ENCODE data around the gene RNF128.
"Not testable (repeated sequence)": the region's sequence is repeated elsewhere in the genome, so short reads cannot be mapped to it uniquely, and the experiment has no call there.

GRCh38 chrX:106814093-106814492 is 87.6 kb downstream of the RNF128 start:
- TF ChIP-seq CTCF (conservative IDR thresholded peaks at IDR 0.05); EZH2 (IDR thresholded peaks at IDR 0.05; ENCODE audit: low read depth): not testable (repeated sequence)

Data from PC-9 (cell line).